Astrocyte (in vitro differentiated cells and primary cell): Measurements from ENCODE around the gene MKI67. TPM values are rescaled to one million over a fixed set of nuclear protein-coding genes. Genes with fewer than 3 reads are reported as not detected.

Experiments used
- DNase-seq: peaks from one replicate; pipeline ENCODE4 v3.0.0-alpha.2; 2010; ENCODE audit warnings: low read depth
- FAIRE-seq: peaks from 2 replicates; lab custom pipeline; 2011; peaks lifted over from hg19 to GRCh38; lab: Jason Lieb, UNC
- H2AFZ ChIP-seq: 2 replicates; pipeline ENCODE4 v1.6.0; 2012; ENCODE audit warnings: low read depth, low read length, inconsistent platforms
- H3K27ac ChIP-seq: 2 replicates; pipeline ENCODE4 v1.5.1; 2011; ENCODE audit warnings: low read depth, low read length, inconsistent platforms
- H3K27me3 ChIP-seq: 2 replicates; pipeline ENCODE4 v1.6.0; 2011; ENCODE audit warnings: low read length, inconsistent platforms; ENCODE audit not compliant: insufficient read depth
- H3K36me3 ChIP-seq: 2 replicates; pipeline ENCODE4 v1.5.1; 2011; ENCODE audit warnings: low read length, inconsistent platforms; ENCODE audit not compliant: insufficient read depth
- H3K4me1 ChIP-seq: 2 replicates; pipeline ENCODE4 v1.5.1; 2011; ENCODE audit warnings: low read length, inconsistent platforms; ENCODE audit not compliant: insufficient read depth
- H3K4me2 ChIP-seq: 2 replicates; pipeline ENCODE4 v1.6.0; 2012; ENCODE audit warnings: low read length, inconsistent platforms
- H3K4me3 ChIP-seq: 2 replicates; pipeline ENCODE4 v1.5.1; 2011; ENCODE audit warnings: low read depth, mild to moderate bottlenecking, low read length, inconsistent platforms; ENCODE audit not compliant: insufficient read depth
- H3K79me2 ChIP-seq: 2 replicates; pipeline ENCODE4 v1.6.0; 2012; ENCODE audit warnings: mild to moderate bottlenecking, low read length, inconsistent platforms; ENCODE audit not compliant: insufficient read depth
- H3K9ac ChIP-seq: 2 replicates; pipeline ENCODE4 v1.6.0; 2012; ENCODE audit warnings: mild to moderate bottlenecking, low read length, inconsistent platforms
- H3K9me3 ChIP-seq: 2 replicates; pipeline ENCODE4 v1.5.1; 2012; ENCODE audit warnings: low read depth, mild to moderate bottlenecking, low read length, inconsistent platforms; ENCODE audit not compliant: insufficient read depth
- H4K20me1 ChIP-seq: 2 replicates; pipeline ENCODE4 v1.6.0; 2012; ENCODE audit warnings: low read length, inconsistent platforms; ENCODE audit not compliant: insufficient read depth
- H3K27ac Mint-ChIP-seq: one replicate; pipeline ENCODE4 v1.8.0; 2021; ENCODE audit warnings: mild to moderate bottlenecking, mixed read lengths; ENCODE audit not compliant: unreplicated experiment
- H3K27me3 Mint-ChIP-seq: one replicate; pipeline ENCODE4 v1.8.0; 2021; ENCODE audit warnings: low read depth, mixed read lengths; ENCODE audit not compliant: unreplicated experiment
- H3K36me3 Mint-ChIP-seq: one replicate; pipeline ENCODE4 v1.8.0; 2021; ENCODE audit warnings: low read depth, mixed read lengths; ENCODE audit not compliant: unreplicated experiment
- H3K4me1 Mint-ChIP-seq: one replicate; pipeline ENCODE4 v1.8.0; 2021; ENCODE audit warnings: low read depth, mixed read lengths; ENCODE audit not compliant: unreplicated experiment
- H3K4me3 Mint-ChIP-seq: one replicate; pipeline ENCODE4 v1.8.0; 2021; ENCODE audit warnings: mild to moderate bottlenecking, moderate library complexity, mixed read lengths; ENCODE audit not compliant: unreplicated experiment
- H3K9me3 Mint-ChIP-seq: one replicate; pipeline ENCODE4 v1.8.0; 2021; ENCODE audit warnings: mild to moderate bottlenecking, mixed read lengths; ENCODE audit not compliant: unreplicated experiment
- EZH2 ChIP-seq: IDR thresholded peaks from 2 replicates; pipeline ENCODE4 v1.6.1; 2012; ENCODE audit warnings: mild to moderate bottlenecking, low read length, inconsistent platforms; ENCODE audit not compliant: insufficient read depth
- total RNA-seq: library from RNA; stranded (reverse); gene quantifications from 2 replicates; pipeline ENCODE4 v1.2.1, GENCODE V29; 2021
- TF ChIP-seq, protein P1 (sequence below): IDR thresholded peaks from 2 replicates; pipeline ENCODE4 v1.5.1; 2011; ENCODE audit warnings: low read depth, mild to moderate bottlenecking, inconsistent platforms, low read length, moderate library complexity; ENCODE audit not compliant: insufficient read depth

The MKI67 gene
- total RNA-seq, 1 donor from 2014 or later, result 4.6 TPM

GRCh38 chr10:128077155-128077875 is 48.9 kb downstream of the MKI67 start:
- no peaks in the 10 kb centered on the region for H3K27me3 Mint-ChIP-seq
- FAIRE-seq, result no peak

DNA sequence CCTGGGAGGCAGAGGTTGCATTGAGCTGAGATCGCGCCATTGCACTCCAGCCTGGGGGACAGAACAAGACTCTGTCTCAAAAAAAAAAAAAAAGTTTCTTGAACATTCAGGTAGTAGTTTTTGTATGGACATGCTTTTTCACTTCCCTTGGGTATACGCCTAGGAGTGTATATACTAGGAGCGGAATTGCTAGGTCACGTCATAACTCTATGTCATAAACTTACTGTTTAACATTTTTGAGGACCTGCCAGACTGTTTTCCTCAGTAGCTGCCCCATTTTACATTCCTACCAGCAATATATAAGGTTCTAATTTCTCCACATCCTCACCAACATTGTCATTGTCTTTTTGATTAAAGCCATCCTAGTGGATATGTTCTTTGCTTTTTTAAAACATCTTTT is 51.6 kb downstream of the MKI67 start:
- Histone ChIP-seq H3K9ac (no peak overlapping the region), H3K27ac (no peak overlapping the region), H3K79me2 (no peaks in the 10 kb centered on the region), H3K4me1 (peaks cover 2% of the 10 kb centered on the region), H2AFZ (no peak overlapping the region), H3K9me3 (no peaks in the 10 kb centered on the region), H3K27me3 (no peaks in the 10 kb centered on the region), H3K4me3 (no peak overlapping the region), H3K4me2 (no peak overlapping the region), H3K36me3 (no peaks in the 10 kb centered on the region), H4K20me1 (no peaks in the 10 kb centered on the region)
- Mint-ChIP-seq H3K27me3 (no peaks in the 10 kb centered on the region), H3K4me1 (no peaks in the 10 kb centered on the region), H3K27ac (no peak overlapping the region), H3K4me3 (no peak overlapping the region), H3K9me3 (no peaks in the 10 kb centered on the region), H3K36me3 (peaks cover 14% of the 10 kb centered on the region)
- FAIRE-seq (no peak), DNase-seq (no peak)
- TF ChIP-seq EZH2, result no peak
- TF ChIP-seq, protein P1, sequence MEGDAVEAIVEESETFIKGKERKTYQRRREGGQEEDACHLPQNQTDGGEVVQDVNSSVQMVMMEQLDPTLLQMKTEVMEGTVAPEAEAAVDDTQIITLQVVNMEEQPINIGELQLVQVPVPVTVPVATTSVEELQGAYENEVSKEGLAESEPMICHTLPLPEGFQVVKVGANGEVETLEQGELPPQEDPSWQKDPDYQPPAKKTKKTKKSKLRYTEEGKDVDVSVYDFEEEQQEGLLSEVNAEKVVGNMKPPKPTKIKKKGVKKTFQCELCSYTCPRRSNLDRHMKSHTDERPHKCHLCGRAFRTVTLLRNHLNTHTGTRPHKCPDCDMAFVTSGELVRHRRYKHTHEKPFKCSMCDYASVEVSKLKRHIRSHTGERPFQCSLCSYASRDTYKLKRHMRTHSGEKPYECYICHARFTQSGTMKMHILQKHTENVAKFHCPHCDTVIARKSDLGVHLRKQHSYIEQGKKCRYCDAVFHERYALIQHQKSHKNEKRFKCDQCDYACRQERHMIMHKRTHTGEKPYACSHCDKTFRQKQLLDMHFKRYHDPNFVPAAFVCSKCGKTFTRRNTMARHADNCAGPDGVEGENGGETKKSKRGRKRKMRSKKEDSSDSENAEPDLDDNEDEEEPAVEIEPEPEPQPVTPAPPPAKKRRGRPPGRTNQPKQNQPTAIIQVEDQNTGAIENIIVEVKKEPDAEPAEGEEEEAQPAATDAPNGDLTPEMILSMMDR, result no peak

More at GRCh38 chr10:128077155-128077875, 48.9 kb downstream of the MKI67 start:
- no peaks in the 10 kb centered on the region for H3K36me3 ChIP-seq
- H4K20me1 ChIP-seq, result no peaks in the 10 kb centered on the region
- H3K27ac Mint-ChIP-seq, result no peak overlapping the region
- no peak overlapping the region for H3K4me2 ChIP-seq
- TF ChIP-seq EZH2, result no peak
- TF ChIP-seq, protein P1, result no peak
- peaks cover 15% of the 10 kb centered on the region for H3K36me3 Mint-ChIP-seq
- DNase-seq, result no peak
- H3K4me1 Mint-ChIP-seq, result no peaks in the 10 kb centered on the region
- H3K4me1 ChIP-seq, result no peaks in the 10 kb centered on the region
- H3K4me3 ChIP-seq, result no peak overlapping the region
- no peaks in the 10 kb centered on the region for H3K27me3 ChIP-seq
- H3K9me3 ChIP-seq, result no peaks in the 10 kb centered on the region
- no peak overlapping the region for H3K27ac ChIP-seq
- H2AFZ ChIP-seq, result no peak overlapping the region
- no peak overlapping the region for H3K4me3 Mint-ChIP-seq
- H3K79me2 ChIP-seq, result no peaks in the 10 kb centered on the region
- H3K9ac ChIP-seq, result no peak overlapping the region
- no peaks in the 10 kb centered on the region for H3K9me3 Mint-ChIP-seq

GRCh38 chr10:128073890-128074289 is 52.3 kb downstream of the MKI67 start:
- no peak for FAIRE-seq
- Histone ChIP-seq H3K79me2 (no peaks in the 10 kb centered on the region), H3K27ac (no peak overlapping the region), H3K9me3 (no peaks in the 10 kb centered on the region), H4K20me1 (no peaks in the 10 kb centered on the region), H3K4me3 (no peak overlapping the region), H2AFZ (no peak overlapping the region), H3K9ac (no peak overlapping the region), H3K36me3 (no peaks in the 10 kb centered on the region), H3K4me2 (no peak overlapping the region), H3K4me1 (peaks cover 4% of the 10 kb centered on the region), H3K27me3 (no peaks in the 10 kb centered on the region)
- H3K27me3 Mint-ChIP-seq, result no peaks in the 10 kb centered on the region
- peaks cover 14% of the 10 kb centered on the region for H3K36me3 Mint-ChIP-seq
- H3K27ac Mint-ChIP-seq, result no peak overlapping the region
- H3K9me3 Mint-ChIP-seq, result no peaks in the 10 kb centered on the region
- TF ChIP-seq EZH2, result no peak
- TF ChIP-seq, protein P1, result no peak
- no peak for DNase-seq
- no peaks in the 10 kb centered on the region for H3K4me1 Mint-ChIP-seq
- H3K4me3 Mint-ChIP-seq, result no peak overlapping the region
